ENCODE results near the gene DST. TPM values are rescaled to one million over a fixed set of nuclear protein-coding genes. Genes with fewer than 3 reads are reported as not detected.

Gene DST
- total and polyA plus RNA-seq, 11 donors = 107 to 607 (median 366) TPM

DNA sequence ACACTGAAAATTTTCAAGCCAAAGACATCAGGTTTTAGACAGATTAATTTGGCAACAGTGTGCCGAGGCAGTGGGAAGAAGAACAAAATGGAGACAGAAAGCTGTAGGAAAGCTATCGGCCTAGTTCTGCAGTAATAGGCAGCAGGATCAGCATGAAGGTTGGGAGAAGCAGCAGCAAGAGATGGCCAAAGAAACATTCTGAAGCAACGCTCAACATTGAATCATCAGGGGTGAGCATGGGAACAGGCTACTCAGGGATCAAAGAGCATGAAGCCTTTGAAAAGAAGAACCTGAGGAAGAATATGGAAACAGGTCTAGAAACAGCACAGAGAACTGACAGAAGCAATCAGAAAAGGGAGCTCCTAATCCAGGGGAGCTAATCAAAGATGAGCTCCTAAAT is 7.1 kb upstream of the DST start:
- 87 to 94% (median 91%) methylated on average over 3 of the region's 3 CpGs for WGBS, 4 donors
- DNase-seq (no peak), ATAC-seq (no peak)
- TF ChIP-seq, protein P1, sequence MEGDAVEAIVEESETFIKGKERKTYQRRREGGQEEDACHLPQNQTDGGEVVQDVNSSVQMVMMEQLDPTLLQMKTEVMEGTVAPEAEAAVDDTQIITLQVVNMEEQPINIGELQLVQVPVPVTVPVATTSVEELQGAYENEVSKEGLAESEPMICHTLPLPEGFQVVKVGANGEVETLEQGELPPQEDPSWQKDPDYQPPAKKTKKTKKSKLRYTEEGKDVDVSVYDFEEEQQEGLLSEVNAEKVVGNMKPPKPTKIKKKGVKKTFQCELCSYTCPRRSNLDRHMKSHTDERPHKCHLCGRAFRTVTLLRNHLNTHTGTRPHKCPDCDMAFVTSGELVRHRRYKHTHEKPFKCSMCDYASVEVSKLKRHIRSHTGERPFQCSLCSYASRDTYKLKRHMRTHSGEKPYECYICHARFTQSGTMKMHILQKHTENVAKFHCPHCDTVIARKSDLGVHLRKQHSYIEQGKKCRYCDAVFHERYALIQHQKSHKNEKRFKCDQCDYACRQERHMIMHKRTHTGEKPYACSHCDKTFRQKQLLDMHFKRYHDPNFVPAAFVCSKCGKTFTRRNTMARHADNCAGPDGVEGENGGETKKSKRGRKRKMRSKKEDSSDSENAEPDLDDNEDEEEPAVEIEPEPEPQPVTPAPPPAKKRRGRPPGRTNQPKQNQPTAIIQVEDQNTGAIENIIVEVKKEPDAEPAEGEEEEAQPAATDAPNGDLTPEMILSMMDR (IDR thresholded peaks at IDR 0.05) = no peak
- TF ChIP-seq POLR2A (IDR thresholded peaks at IDR 0.05) = no peak
- no peaks in the 10 kb centered on the region for H3K9me3 ChIP-seq
- intact Hi-C loops (cut with DNase I) = loop anchor here in 1 of 10 donors (5.0 kb wide), 1 partner anchor 43 kb away; no protein-coding TSS in a partner anchor
- peaks cover 0 to 64% (median 15%) of the 10 kb centered on the region in 9 donors for H3K36me3 ChIP-seq
- no peak overlapping the region for H3K4me3 ChIP-seq
- H3K27me3 ChIP-seq = no peaks in the 10 kb centered on the region
- H3K27ac ChIP-seq = peak overlapping the region in 1 of 12 donors; percentile 9
- peaks cover 0 to 46% (median 25%) of the 10 kb centered on the region in 12 donors for H3K4me1 ChIP-seq

DNA sequence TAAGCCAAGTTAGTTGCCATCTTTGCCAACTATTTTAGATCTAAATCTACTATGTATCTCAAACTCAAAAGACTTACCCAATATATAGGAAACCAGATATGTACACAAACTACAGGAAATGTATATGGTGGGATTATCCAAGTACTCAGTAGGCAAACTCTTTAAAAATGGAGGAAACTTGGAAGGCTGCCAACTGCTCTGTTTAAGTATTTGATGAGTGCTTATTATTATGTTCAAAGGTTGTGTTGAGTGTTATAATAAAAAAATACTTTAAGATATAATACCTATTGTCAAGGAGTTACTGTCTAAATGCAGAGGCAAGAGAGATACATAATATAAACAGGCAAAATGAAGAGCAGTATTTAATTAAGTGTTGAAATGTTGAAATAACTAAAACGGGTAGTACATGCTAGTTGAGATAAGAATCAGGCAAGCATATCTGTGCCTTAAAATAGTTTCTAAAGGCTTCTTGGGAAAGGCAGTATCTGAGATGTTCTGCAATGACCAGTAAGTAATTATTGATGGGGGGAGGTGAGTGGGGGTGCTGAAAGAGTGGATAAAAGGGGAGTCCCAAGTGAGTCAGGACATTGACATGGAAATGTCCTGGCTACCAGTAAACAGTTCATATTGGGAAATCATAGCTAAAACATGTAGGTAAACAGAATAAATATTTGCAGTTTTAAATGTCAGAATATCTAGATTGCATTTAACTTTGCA is 6.5 kb upstream of the DST start:
- TF ChIP-seq, protein P1 (IDR thresholded peaks at IDR 0.05) = no peak
- no peak for TF ChIP-seq POLR2A (IDR thresholded peaks at IDR 0.05)
- Histone ChIP-seq H3K27me3 (no peaks in the 10 kb centered on the region), H3K9me3 (no peaks in the 10 kb centered on the region), H3K4me1 (peaks cover 0 to 52% (median 25%) of the 10 kb centered on the region in 12 donors), H3K27ac (peak overlapping the region in 2 of 12 donors; percentile 9 to 53), H3K36me3 (peaks cover 0 to 68% (median 21%) of the 10 kb centered on the region in 9 donors), H3K4me3 (no peak overlapping the region)
- ATAC-seq = no peak
- DNase-seq = no peak
- 7 to 14% (median 11%) methylated on average over 1 of the region's 1 CpG for WGBS, 4 donors
- intact Hi-C loops (cut with DNase I) = no loop called here

DNA sequence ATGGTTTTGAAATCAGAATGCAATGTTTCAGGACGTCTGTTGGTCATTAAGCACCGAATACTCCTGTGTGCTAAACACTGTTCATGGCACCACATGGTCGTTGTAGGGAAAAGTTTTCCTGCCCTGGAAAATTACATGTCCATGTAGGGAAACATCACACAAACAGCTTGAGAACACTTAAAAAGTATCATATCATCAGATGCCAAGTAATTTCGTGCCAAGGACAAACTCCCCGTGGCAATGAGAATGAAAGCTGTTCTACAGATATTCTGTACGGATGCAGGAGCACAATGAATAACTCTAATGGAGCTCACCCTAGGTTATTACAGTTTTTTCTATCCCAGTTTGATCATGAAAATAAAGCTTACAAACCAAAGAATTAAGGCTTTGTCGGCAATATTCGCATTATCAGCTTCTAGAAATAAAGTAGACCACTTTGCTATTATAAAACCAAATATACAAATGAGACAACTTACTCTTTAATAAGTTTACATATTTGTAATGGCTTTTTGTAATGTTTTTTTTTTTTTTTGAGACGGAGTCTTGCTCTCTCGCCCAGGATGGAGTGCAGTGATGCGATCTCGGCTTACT is 4.6 kb upstream of the DST start:
- H3K27me3 ChIP-seq = no peaks in the 10 kb centered on the region
- DNase-seq (no peak), ATAC-seq (peak in 2 of 4 donors; percentile 19 to 51)
- H3K9me3 ChIP-seq = no peaks in the 10 kb centered on the region
- peak overlapping the region in 4 of 12 donors; percentile 3 to 31 (median 10) for H3K27ac ChIP-seq
- no peak for TF ChIP-seq POLR2A (IDR thresholded peaks at IDR 0.05)
- TF ChIP-seq, protein P1 (IDR thresholded peaks at IDR 0.05) = no peak
- peaks cover 0 to 53% (median 20%) of the 10 kb centered on the region in 12 donors for H3K4me1 ChIP-seq
- WGBS, 4 donors = 69 to 75% (median 74%) methylated on average over 12 of the region's 12 CpGs
- peaks cover 0 to 82% (median 21%) of the 10 kb centered on the region in 9 donors for H3K36me3 ChIP-seq
- intact Hi-C loops (cut with DNase I) = no loop called here
- H3K4me3 ChIP-seq = no peak overlapping the region

DNA sequence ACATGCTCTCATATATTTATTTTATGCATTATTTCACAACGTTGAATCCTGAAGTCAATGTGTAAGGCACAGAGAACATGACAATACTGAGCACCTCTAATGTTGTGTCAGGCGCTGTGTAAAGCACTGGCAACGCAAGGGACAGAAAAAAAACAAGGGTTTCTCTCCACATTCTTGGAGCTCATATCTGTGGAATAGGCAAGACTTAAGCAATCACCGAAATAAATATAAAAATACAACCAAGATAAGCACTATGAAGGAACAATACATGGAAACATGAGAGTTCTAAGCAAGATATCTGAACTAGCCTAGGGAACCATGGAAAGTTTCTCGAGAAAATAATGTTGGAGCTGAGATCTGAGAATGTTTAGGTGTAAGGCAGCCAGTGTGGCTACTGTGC is 1.7 kb upstream of the DST start:
- Histone ChIP-seq H3K27me3 (no peaks in the 10 kb centered on the region), H3K4me3 (no peak overlapping the region), H3K4me1 (peaks cover 0 to 38% (median 12%) of the 10 kb centered on the region in 12 donors), H3K9me3 (no peaks in the 10 kb centered on the region), H3K36me3 (peaks cover 0 to 96% (median 40%) of the 10 kb centered on the region in 9 donors), H3K27ac (peak overlapping the region in 1 of 12 donors; percentile 35)
- intact Hi-C loops (cut with DNase I) = loop anchor here in 1 of 10 donors (5.0 kb wide), 1 partner anchor 208 kb away; no protein-coding TSS in a partner anchor
- WGBS, 4 donors = 73 to 82% (median 79%) methylated on average over 5 of the region's 5 CpGs
- ATAC-seq (no peak), DNase-seq (no peak)
- TF ChIP-seq, protein P1 (IDR thresholded peaks at IDR 0.05) = no peak
- TF ChIP-seq POLR2A (IDR thresholded peaks at IDR 0.05) = no peak

Measured in heart left ventricle (tissue), 16 donors.